AG10803 (cell line): ENCODE results near the gene ITPR3.
"Not testable (repeated sequence)": the region's sequence is repeated elsewhere in the genome, so short reads cannot be mapped to it uniquely, and the experiment has no call there.

Experiments used
- DNase-seq: peaks from one replicate; pipeline ENCODE4 v3.0.0; 2010; ENCODE audit warnings: low read depth
- H3K4me3 ChIP-seq: 2 replicates; pipeline ENCODE4 v1.5.1; 2011; ENCODE audit warnings: mild to moderate bottlenecking, low read length, control low read depth
- CTCF ChIP-seq: conservative IDR thresholded peaks from 2 replicates; pipeline ENCODE4 v1.5.1; 2011; ENCODE audit warnings: mild to moderate bottlenecking, low read length, control low read depth, inconsistent platforms

The ITPR3 gene

GRCh38 chr6:33630014-33630413 lies 8.9 kb downstream of the ITPR3 start:
- no peak for TF ChIP-seq CTCF
- no peak overlapping the region for H3K4me3 ChIP-seq
- no peak for DNase-seq

GRCh38 chr6:33631521-33631920 lies 10.4 kb downstream of the ITPR3 start:
- not testable (repeated sequence) for DNase-seq, H3K4me3 ChIP-seq

GRCh38 chr6:33631971-33632557 lies 10.9 kb downstream of the ITPR3 start:
- no peak for TF ChIP-seq CTCF
- no peak overlapping the region for H3K4me3 ChIP-seq

DNA sequence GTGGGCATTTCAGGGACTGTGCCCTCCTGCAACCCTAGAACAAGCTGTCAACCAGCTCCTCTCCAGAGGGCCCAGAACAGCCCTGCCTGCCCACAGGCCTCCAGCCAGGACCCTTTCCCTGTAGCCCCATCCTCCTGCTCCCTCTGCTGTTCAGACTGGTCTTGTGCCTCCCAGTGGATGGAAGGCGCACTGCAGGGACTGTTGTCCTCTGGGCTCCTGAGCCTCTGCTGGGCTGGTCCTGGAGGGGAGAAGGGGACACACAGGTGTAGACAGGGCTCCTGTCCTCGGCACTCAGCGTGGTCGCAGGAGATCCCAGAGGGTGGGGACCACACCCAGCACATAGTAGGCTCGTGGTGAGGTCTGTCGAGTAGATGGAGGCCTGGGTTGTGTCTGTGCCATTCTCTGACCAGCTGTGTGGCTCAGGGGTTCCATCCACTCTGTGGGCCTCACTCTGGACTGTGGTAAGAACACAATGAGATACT lies 11.5 kb downstream of the ITPR3 start:
- H3K4me3 ChIP-seq: no peak overlapping the region; the same call in 1 of the 2 replicates
- DNase-seq: no peak

More at GRCh38 chr6:33631971-33632557, 10.9 kb downstream of the ITPR3 start:
- DNase-seq: no peak

GRCh38 chr6:33633084-33633461 lies 12.0 kb downstream of the ITPR3 start:
- TF ChIP-seq CTCF: no peak
- DNase-seq: no peak
- peak overlapping the region; percentile 55 for H3K4me3 ChIP-seq

More for the DNA sequence above, 11.5 kb downstream of the ITPR3 start:
- TF ChIP-seq CTCF: peak; percentile 66

DNA sequence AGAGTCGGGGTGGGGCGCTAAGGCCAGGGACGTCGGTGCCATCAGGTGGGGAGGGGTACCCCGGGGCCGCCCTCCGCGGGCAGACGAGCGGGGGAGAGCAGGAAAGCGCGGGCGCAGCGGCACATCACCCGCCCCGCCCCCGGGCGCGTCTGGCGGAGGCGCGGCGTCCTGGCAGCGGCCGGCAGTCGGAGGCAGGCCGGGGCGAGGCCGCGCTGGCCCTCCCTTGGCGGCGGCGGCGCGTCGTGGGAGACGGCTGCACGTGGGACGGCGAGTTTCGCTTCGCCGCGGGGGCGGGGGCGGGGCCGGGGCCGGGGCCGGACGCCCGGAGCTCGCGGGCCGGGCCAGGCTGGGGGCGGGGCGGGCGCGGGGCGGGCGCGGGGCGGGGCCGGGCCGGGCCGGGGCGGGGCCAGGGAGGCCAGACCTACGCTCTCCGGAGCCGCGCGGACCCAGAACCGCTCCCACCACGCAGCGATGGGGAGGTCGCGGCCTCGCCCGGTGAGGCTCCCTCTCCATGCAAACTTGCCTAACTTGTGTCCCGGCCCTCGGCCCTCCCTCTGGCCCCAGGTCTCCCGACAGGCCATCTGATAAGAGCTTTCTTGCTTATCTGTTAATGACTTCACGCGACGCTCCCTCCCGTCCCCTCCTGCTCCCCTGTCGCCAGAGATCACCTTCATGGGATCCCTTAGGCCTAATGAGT lies 12.5 kb downstream of the ITPR3 start:
- peak; percentile 63 for DNase-seq
- peak overlapping the region; percentile 67 for H3K4me3 ChIP-seq
- TF ChIP-seq CTCF: no peak

DNA sequence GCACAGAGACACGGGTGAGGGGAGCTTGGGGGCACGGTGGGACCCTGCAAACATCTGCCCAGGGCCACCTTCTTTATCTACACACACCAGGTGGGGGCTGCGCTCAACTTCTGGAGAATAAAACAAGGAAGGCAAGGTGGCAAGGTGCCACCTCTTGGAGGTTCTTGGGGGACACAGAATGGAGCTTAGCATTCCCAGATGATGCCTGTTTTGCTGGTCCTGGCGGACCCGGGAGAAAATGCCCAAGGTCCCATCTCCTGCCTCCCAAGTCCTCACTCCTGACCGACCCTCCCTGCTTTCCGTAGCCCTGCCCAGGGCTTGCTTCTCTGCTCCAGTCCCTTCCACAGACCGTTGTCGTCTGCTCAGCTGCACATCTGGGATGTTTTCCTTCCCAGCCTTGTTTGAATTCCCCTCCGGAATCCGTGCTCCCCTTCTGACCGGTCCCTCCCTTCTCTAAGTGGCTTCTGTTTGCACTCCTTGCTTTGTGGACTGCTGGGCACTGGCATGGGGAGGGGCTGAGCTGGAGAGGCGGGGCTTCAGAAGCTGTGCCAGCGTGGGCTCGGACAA lies 13.1 kb downstream of the ITPR3 start:
- TF ChIP-seq CTCF: no peak
- H3K4me3 ChIP-seq: peak overlapping the region; percentile 67
- no peak for DNase-seq
